Gastrocnemius medialis (tissue), 4 donors: Measurements from ENCODE around the gene TFCP2L1. TPM values are rescaled to one million over a fixed set of nuclear protein-coding genes. Genes with fewer than 3 reads are reported as not detected.

Experiments used
- ATAC-seq, 2 donors: fragments of 150-250 bp; one replicate each; pipeline ENCODE4 v1.9.1; 2016
- DNase-seq, 2 donors: peaks; one replicate each; pipeline ENCODE4 v3.0.0-alpha.2; 2019
- H3K27ac ChIP-seq, 4 donors: fragments of 200-600 bp; sonication (generic); 1 replicate in 1 of 4; 2 replicates in 3 of 4; pipeline ENCODE4 v1.5.1; 2016 to 2018; ENCODE audit warnings: mild to moderate bottlenecking in 2 of 4, moderate library complexity in 1 of 4
- H3K27me3 ChIP-seq, 3 donors: fragments of 200-600 bp; sonication (generic) in 2 of 3; 1 replicate in 1 of 3; 2 replicates in 2 of 3; pipeline versions ENCODE4 v1.5.1 to v1.6.0; 2016 to 2019; ENCODE audit warnings: mild to moderate bottlenecking in 1 of 3, moderate library complexity in 1 of 3
- H3K36me3 ChIP-seq, 2 donors: fragments of 200-600 bp; sonication (generic) in 1 of 2; one replicate each; pipeline ENCODE4 v1.5.1; 2017 to 2018
- H3K4me1 ChIP-seq, 2 donors: fragments of 200-600 bp; sonication (generic) in 1 of 2; one replicate each; pipeline ENCODE4 v1.5.1; 2016 to 2017; ENCODE audit warnings: mild to moderate bottlenecking in 2 of 2
- H3K4me3 ChIP-seq, 4 donors: fragments of 200-600 bp; sonication (generic) in 3 of 4; 1 replicate in 1 of 4; 2 replicates in 3 of 4; pipeline ENCODE4 v1.5.1; 2016 to 2019; ENCODE audit warnings: mild to moderate bottlenecking in 2 of 4
- H3K9me3 ChIP-seq, 3 donors: fragments of 200-600 bp; sonication (generic) in 2 of 3; 1 replicate in 1 of 3; 2 replicates in 2 of 3; pipeline ENCODE4 v1.5.1; 2016 to 2019
- POLR2A ChIP-seq, 2 donors: fragments of 450-650 bp; IDR thresholded peaks; one replicate each; pipeline ENCODE4 v1.6.1; 2017; ENCODE audit warnings: antibody characterized with exemption in 2 of 2, mild to moderate bottlenecking in 2 of 2, moderate library complexity in 2 of 2
- in situ Hi-C, 4 donors: fragments of 200-750 bp; cut with MboI; loops; one replicate each; pipeline versions ENCODE4 v1.15.0 to v1.8.0; 2017; ENCODE audit warnings: low sequenced_read_pairs in 4 of 4
- intact Hi-C: fragments of 100-400 bp; cut with DNase I; formaldehyde crosslinking; loops from one replicate; pipeline ENCODE4 v1.15.1; 2023; ENCODE audit warnings: low total_unique reads
- total RNA-seq, 4 donors: library from RNA; depleted of rRNA; stranded (reverse); fragments of >200 nt; gene quantifications; one replicate each; pipeline versions ENCODE4 v1.1.0 to v1.2.3, GENCODE V29; 2016
- TF ChIP-seq, protein P1 (sequence below), 5 experiments: fragments of 450-650 bp in 3 of 5; fragments of 200-600 bp in 2 of 5; sonication (generic) in 2 of 5; IDR thresholded peaks in 4 of 5; conservative IDR thresholded peaks in 1 of 5; 1 replicate in 4 of 5; 2 replicates in 1 of 5; pipeline ENCODE4 v1.5.1; 2016 to 2019; ENCODE audit warnings: antibody characterized with exemption in 5 of 5, mild to moderate bottlenecking in 3 of 5, moderate library complexity in 3 of 5

The TFCP2L1 gene
- total RNA-seq, 4 donors from 2014 or later, result 1.2 to 3.2 (median 1.8) TPM

GRCh38 chr2:121175326-121175725, 109.7 kb downstream of the TFCP2L1 start:
- no peaks in the 10 kb centered on the region for H3K36me3 ChIP-seq
- no peaks in the 10 kb centered on the region for H3K9me3 ChIP-seq
- in situ Hi-C loops (no loop called here), intact Hi-C loops (loop anchor here (10.0 kb wide), 1 partner anchor 1421 kb away; the partner anchor contains the start of gene PTPN4)
- H3K4me1 ChIP-seq, result peaks cover 0 to 8% of the 10 kb centered on the region in 2 donors
- ATAC-seq (peak; percentile 45 to 63), DNase-seq (no peak)
- peaks cover 0 to 4% (median 0%) of the 10 kb centered on the region in 3 donors for H3K27me3 ChIP-seq
- TF ChIP-seq, protein P1, sequence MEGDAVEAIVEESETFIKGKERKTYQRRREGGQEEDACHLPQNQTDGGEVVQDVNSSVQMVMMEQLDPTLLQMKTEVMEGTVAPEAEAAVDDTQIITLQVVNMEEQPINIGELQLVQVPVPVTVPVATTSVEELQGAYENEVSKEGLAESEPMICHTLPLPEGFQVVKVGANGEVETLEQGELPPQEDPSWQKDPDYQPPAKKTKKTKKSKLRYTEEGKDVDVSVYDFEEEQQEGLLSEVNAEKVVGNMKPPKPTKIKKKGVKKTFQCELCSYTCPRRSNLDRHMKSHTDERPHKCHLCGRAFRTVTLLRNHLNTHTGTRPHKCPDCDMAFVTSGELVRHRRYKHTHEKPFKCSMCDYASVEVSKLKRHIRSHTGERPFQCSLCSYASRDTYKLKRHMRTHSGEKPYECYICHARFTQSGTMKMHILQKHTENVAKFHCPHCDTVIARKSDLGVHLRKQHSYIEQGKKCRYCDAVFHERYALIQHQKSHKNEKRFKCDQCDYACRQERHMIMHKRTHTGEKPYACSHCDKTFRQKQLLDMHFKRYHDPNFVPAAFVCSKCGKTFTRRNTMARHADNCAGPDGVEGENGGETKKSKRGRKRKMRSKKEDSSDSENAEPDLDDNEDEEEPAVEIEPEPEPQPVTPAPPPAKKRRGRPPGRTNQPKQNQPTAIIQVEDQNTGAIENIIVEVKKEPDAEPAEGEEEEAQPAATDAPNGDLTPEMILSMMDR (IDR thresholded peaks at IDR 0.05 in 4 of 5, conservative IDR thresholded peaks at IDR 0.05 in 1 of 5), result no peak
- no peak for TF ChIP-seq POLR2A (IDR thresholded peaks at IDR 0.05)
- peak overlapping the region in 2 of 4 donors; percentile 8 to 77 for H3K27ac ChIP-seq
- no peak overlapping the region for H3K4me3 ChIP-seq

GRCh38 chr2:121173806-121174205, 111.2 kb downstream of the TFCP2L1 start:
- TF ChIP-seq POLR2A (IDR thresholded peaks at IDR 0.05), result no peak
- TF ChIP-seq, protein P1 (IDR thresholded peaks at IDR 0.05 in 4 of 5, conservative IDR thresholded peaks at IDR 0.05 in 1 of 5), result no peak
- Histone ChIP-seq H3K27me3 (peaks cover 0 to 4% (median 0%) of the 10 kb centered on the region in 3 donors), H3K36me3 (no peaks in the 10 kb centered on the region), H3K27ac (no peak overlapping the region), H3K9me3 (no peaks in the 10 kb centered on the region), H3K4me3 (no peak overlapping the region), H3K4me1 (peaks cover 0 to 8% of the 10 kb centered on the region in 2 donors)
- in situ Hi-C loops, result no loop called here
- intact Hi-C loops, result loop anchor here (10.0 kb wide), 1 partner anchor 1419 kb away; the partner anchor contains the start of gene PTPN4
- no peak for DNase-seq
- no peak for ATAC-seq

DNA sequence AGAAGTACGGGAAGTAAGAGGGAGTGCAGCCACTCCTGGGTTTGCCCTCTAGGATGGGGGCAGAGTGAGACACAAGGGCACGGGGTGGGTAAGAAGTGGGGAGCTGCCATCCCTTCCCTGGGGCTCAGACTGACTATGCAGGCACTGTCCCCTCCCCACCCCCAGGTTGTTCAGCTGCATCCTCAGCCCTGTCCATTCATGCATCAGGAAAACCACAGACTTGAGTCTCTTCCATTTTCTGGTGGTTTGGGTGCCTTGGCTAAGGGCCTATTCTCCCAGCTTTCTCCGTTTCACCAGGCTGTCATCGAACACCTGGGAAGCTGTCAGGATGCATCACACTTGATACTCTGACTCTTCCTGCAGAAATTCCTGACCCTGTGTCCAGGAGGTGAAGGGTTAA, 111.9 kb downstream of the TFCP2L1 start:
- Histone ChIP-seq H3K4me3 (no peak overlapping the region), H3K27me3 (peaks cover 0 to 4% (median 0%) of the 10 kb centered on the region in 3 donors), H3K36me3 (no peaks in the 10 kb centered on the region), H3K27ac (no peak overlapping the region), H3K4me1 (peaks cover 0 to 8% of the 10 kb centered on the region in 2 donors), H3K9me3 (no peaks in the 10 kb centered on the region)
- intact Hi-C loops, result loop anchor here (10.0 kb wide), 1 partner anchor 1418 kb away; the partner anchor contains the start of gene PTPN4
- TF ChIP-seq POLR2A (IDR thresholded peaks at IDR 0.05), result no peak
- TF ChIP-seq, protein P1 (IDR thresholded peaks at IDR 0.05 in 4 of 5, conservative IDR thresholded peaks at IDR 0.05 in 1 of 5), result no peak
- ATAC-seq (no peak), DNase-seq (no peak)
- in situ Hi-C loops, result no loop called here

DNA sequence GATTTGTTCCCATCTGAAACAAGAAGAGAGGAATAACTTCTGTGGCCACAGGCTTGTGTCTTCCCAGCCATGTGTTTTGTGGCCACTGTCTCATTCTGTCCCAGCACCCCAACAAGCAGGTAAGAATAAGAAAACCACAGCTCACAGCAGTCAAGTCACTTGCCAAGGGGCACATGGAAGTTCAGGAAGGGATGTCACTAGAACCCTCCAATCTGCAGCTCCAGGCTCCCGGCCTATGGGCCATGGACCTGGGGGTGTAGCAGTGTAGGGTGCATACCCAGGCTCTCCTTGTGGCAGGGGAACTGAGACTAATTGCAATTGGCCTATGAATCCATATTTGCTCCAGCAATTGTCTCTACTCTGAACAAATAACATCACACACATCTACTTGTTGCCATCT, 112.5 kb downstream of the TFCP2L1 start:
- in situ Hi-C loops, result no loop called here

More for the DNA sequence above, 112.5 kb downstream of the TFCP2L1 start:
- TF ChIP-seq, protein P1 (IDR thresholded peaks at IDR 0.05 in 4 of 5, conservative IDR thresholded peaks at IDR 0.05 in 1 of 5), result no peak
- TF ChIP-seq POLR2A (IDR thresholded peaks at IDR 0.05), result no peak
- DNase-seq (no peak), ATAC-seq (no peak)
- H3K27ac ChIP-seq, result no peak overlapping the region
- H3K4me1 ChIP-seq, result peaks cover 0 to 8% of the 10 kb centered on the region in 2 donors
- H3K4me3 ChIP-seq, result no peak overlapping the region
- H3K9me3 ChIP-seq, result no peaks in the 10 kb centered on the region
- no peaks in the 10 kb centered on the region for H3K36me3 ChIP-seq
- intact Hi-C loops, result loop anchor here (10.0 kb wide), 1 partner anchor 1418 kb away; the partner anchor contains the start of gene PTPN4
- H3K27me3 ChIP-seq, result peaks cover 0 to 4% (median 0%) of the 10 kb centered on the region in 3 donors
